ENCODE measurements around the gene RBFOX2. TPM values are rescaled to one million over a fixed set of nuclear protein-coding genes. Genes with fewer than 3 reads are reported as not detected.

The RBFOX2 gene
- polyA plus RNA-seq, 1 of the 3 experiments (the other 2 are of a cell fraction), result 115 TPM

- 75% methylated on average over 6 of the region's 6 CpGs for WGBS (ENCODE audit: low lambda C conversion rate)
- H3F3A ChIP-seq (replicated peaks; ENCODE audit: insufficient read depth), result peaks cover 3% of the 10 kb centered on the region
- CTCF ChIA-PET, result interaction anchor here (1.2 to 10.0 kb wide), 8 partner anchors 8 to 308 kb away, joined by 3 to 147 read pairs (median 68); no protein-coding TSS in a partner anchor
- H4K20me1 ChIP-seq (ENCODE audit: insufficient read depth), result no peaks in the 10 kb centered on the region
- H3K9ac ChIP-seq, result no peak overlapping the region
- no peak for DNase-seq
- no peaks in the 10 kb centered on the region for H3K27me3 ChIP-seq (ENCODE audit: insufficient read depth)
- H3K9me3 ChIP-seq, result no peaks in the 10 kb centered on the region
- H3K4me2 ChIP-seq, result no peak overlapping the region
- TF ChIP-seq RAD21 (IDR thresholded peaks at IDR 0.05; ENCODE audit: low read length), result no peak
- TF ChIP-seq RFX5 (IDR thresholded peaks at IDR 0.05; ENCODE audit: low read length), result no peak
- no peak for TF ChIP-seq CTCF (IDR thresholded peaks at IDR 0.05)
- no peak for TF ChIP-seq NRF1 (IDR thresholded peaks at IDR 0.05; ENCODE audit: low read depth, low read length)
- TF ChIP-seq NFIC (IDR thresholded peaks at IDR 0.05; ENCODE audit: borderline replicate concordance), result no peak
- no peak for TF ChIP-seq JUND (IDR thresholded peaks at IDR 0.05)
- no peak for TF ChIP-seq USF2 (IDR thresholded peaks at IDR 0.05; ENCODE audit: borderline replicate concordance, low read depth, low read length)
- no peak for TF ChIP-seq ZBTB33 (IDR thresholded peaks at IDR 0.05; ENCODE audit: borderline replicate concordance, low read depth)
- TF ChIP-seq GATA2 (CRISPR knock-in tag; IDR thresholded peaks at IDR 0.05), result no peak
- H3K27ac ChIP-seq (ENCODE audit: low read depth in 2 of 2, low read length in 1 of 2), result no peak overlapping the region
- no peaks in the 10 kb centered on the region for H3K9me2 ChIP-seq
- no peak overlapping the region for H2AFZ ChIP-seq (ENCODE audit: low read depth)
- peaks cover 4 to 20% of the 10 kb centered on the region in 2 experiments; a peak in 3 of 4 replicates for H3K4me1 ChIP-seq (ENCODE audit: control insufficient read depth in 1 of 2, insufficient read depth in 2 of 2, low read depth in 1 of 2, low read length in 1 of 2)
- no peaks in the 10 kb centered on the region for H3K79me2 ChIP-seq (ENCODE audit: insufficient read depth)
- POLR2A ChIA-PET, result interaction anchor here (0.8 kb wide), 1 partner anchor 41 kb away, joined by 4 read pairs; the partner anchor contains the start of gene RBFOX2
- H3K4me3 ChIP-seq (ENCODE audit: low read depth in 2 of 2, low read length in 1 of 2), result no peak overlapping the region
- no peaks in the 10 kb centered on the region for H3K36me3 ChIP-seq (replicated peaks in 1 of 2; ENCODE audit: control insufficient read depth in 1 of 2, insufficient read depth in 2 of 2, low read length in 1 of 2)
These were observed 40.2 kb upstream of the RBFOX2 start for GRCh38 chr22:36068776-36069344.

- Histone ChIP-seq H3K79me2 (ENCODE audit: insufficient read depth) (no peaks in the 10 kb centered on the region), H3K4me1 (ENCODE audit: control insufficient read depth in 1 of 2, insufficient read depth in 2 of 2, low read depth in 1 of 2, low read length in 1 of 2) (peaks cover 4 to 20% of the 10 kb centered on the region in 2 experiments; a peak in 3 of 4 replicates), H3K9ac (no peak overlapping the region), H2AFZ (ENCODE audit: low read depth) (no peak overlapping the region), H3K27ac (ENCODE audit: low read depth in 2 of 2, low read length in 1 of 2) (peak overlapping the region in 1 of 2 experiments; percentile 92; a peak in 1 of 4 replicates), H3K27me3 (ENCODE audit: insufficient read depth) (no peaks in the 10 kb centered on the region), H3K9me2 (no peaks in the 10 kb centered on the region), H3K4me2 (no peak overlapping the region), H3K36me3 (replicated peaks in 1 of 2; ENCODE audit: control insufficient read depth in 1 of 2, insufficient read depth in 2 of 2, low read length in 1 of 2) (no peaks in the 10 kb centered on the region), H3K4me3 (ENCODE audit: low read depth in 2 of 2, low read length in 1 of 2) (no peak overlapping the region), H4K20me1 (ENCODE audit: insufficient read depth) (no peaks in the 10 kb centered on the region), H3K9me3 (no peaks in the 10 kb centered on the region), H3F3A (replicated peaks; ENCODE audit: insufficient read depth) (peaks cover 3% of the 10 kb centered on the region)
- TF ChIP-seq RCOR1 (IDR thresholded peaks at IDR 0.05; ENCODE audit: low read length), result peak; percentile 38; the same call in 1 of the 2 replicates
- no peak for TF ChIP-seq MEF2A (IDR thresholded peaks at IDR 0.05; ENCODE audit: borderline replicate concordance, low read depth)
- TF ChIP-seq RAD21 (IDR thresholded peaks at IDR 0.05; ENCODE audit: low read length), result 0 out of 2 replicates have a peak, but pooled peaks have one; percentile 6
- TF ChIP-seq NFIC (IDR thresholded peaks at IDR 0.05; ENCODE audit: borderline replicate concordance), result no peak
- TF ChIP-seq PBX3 (IDR thresholded peaks at IDR 0.05), result no peak
- TF ChIP-seq IRF3 (IDR thresholded peaks at IDR 0.05; ENCODE audit: low read depth, low read length), result no peak
- TF ChIP-seq POLR2AphosphoS5 (IDR thresholded peaks at IDR 0.05; ENCODE audit: low read depth, low read length), result no peak
- TF ChIP-seq YY1 (IDR thresholded peaks at IDR 0.05; ENCODE audit: low read depth), result no peak
- TF ChIP-seq GATA2 (CRISPR knock-in tag; IDR thresholded peaks at IDR 0.05), result peak; percentile 74
- TF ChIP-seq EP300 (IDR thresholded peaks at IDR 0.05; ENCODE audit: borderline replicate concordance in 1 of 2, low read depth in 1 of 2, low read length in 1 of 2), result peak in 1 of 2 experiments; percentile 53; a peak in 1 of 4 replicates
- POLR2A ChIA-PET, result interaction anchor here (1.8 kb wide), 1 partner anchor 38 kb away, joined by 10 read pairs; the partner anchor contains the start of gene RBFOX2
- DNase-seq, result no peak
- CTCF ChIA-PET, result interaction anchor here (1.1 to 10.0 kb wide), 34 partner anchors 9 to 716 kb away, joined by 3 to 147 read pairs (median 17); partner anchors contain the start of gene MB
These were observed 38.6 kb upstream of the RBFOX2 start for GRCh38 chr22:36067235-36067558.
